CD4-positive, alpha-beta T cell treated with Interferon gamma for 1 hour (primary cell): ENCODE results near the gene USP12.
"Not testable (repeated sequence)": the region's sequence is repeated elsewhere in the genome, so short reads cannot be mapped to it uniquely, and the experiment has no call there.

Experiments
- DNase-seq: peaks from one replicate; pipeline ENCODE4 v3.0.0-alpha.2; 2020

Gene USP12

DNA sequence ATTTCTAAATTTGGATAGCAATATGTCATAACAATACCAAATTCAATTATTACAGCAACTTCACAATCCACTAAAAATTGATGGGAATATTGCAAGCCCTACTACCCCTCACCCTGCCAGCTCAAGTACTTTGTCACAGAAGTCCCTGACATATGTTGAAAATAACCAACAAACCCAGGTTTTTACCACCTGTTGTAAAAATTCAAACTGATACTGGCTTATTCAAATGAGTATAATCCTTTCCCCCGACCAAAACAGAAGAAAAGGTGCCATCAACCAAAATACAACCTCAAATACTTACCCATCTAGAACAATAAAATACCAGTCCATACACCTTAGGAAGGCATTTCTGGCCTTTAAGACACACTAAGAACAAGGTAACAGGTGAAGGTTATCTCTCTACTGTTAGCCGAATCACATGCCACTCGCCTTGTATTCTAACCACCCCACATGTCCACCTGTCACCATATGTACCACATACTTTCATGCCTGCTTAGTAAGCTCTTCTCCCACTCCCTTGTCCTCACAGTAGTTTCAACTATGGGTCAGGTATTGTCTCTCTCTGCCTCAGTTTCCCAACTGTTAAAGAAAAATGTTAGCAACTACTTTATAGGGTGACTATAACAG lies 53.1 kb downstream of the USP12 start:
- DNase-seq: no peak

GRCh38 chr13:27117952-27118351 lies 53.7 kb downstream of the USP12 start:
- no peak for DNase-seq

- DNase-seq: no peak
Observed at GRCh38 chr13:27117158-27117557, 54.5 kb downstream of the USP12 start.

DNA sequence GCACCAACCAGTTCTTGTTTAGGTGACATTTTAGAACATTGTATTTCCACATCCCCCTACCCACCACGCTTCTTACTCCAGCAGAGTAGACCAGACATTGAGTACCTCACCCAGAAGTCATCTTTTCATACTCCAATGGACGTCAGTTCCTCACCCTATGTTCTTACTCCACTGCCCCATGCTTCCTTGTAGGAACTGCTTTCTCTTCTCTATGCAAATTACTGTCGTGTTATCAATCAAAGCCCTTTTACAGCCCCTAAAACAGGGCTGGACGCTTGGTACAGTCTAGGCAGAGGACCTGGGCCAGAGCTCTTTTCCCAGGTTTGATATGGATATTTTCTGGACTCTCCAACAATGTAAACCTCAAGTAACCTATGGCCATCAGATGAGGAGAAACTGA lies 58.2 kb downstream of the USP12 start:
- no peak for DNase-seq

GRCh38 chr13:27112006-27112405 lies 59.6 kb downstream of the USP12 start:
- DNase-seq: no peak

GRCh38 chr13:27110056-27110746 lies 61.4 kb downstream of the USP12 start:
- DNase-seq: no peak

GRCh38 chr13:27106144-27106543 lies 65.5 kb downstream of the USP12 start:
- no peak for DNase-seq

- DNase-seq: no peak
Observed at GRCh38 chr13:27104606-27105005, 67.0 kb downstream of the USP12 start.

DNA sequence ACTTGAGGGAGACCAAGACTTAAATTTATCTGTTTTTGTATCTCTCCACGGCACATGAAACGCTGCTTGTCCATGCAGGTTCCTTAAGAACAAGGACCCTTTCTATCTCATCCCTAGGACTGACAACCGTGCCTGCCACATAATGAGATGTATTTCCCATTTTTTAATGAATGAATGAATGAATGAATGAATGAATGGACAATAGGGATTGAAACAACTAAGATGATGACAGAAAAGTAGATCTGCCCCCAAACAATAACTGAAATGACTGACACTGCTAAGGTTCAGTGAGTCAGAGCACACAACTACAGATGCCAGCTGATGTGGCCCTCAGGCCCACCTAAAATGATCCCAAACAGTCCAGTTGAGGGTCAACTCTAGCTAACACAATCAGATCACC lies 69.8 kb downstream of the USP12 start:
- no peak for DNase-seq

DNA sequence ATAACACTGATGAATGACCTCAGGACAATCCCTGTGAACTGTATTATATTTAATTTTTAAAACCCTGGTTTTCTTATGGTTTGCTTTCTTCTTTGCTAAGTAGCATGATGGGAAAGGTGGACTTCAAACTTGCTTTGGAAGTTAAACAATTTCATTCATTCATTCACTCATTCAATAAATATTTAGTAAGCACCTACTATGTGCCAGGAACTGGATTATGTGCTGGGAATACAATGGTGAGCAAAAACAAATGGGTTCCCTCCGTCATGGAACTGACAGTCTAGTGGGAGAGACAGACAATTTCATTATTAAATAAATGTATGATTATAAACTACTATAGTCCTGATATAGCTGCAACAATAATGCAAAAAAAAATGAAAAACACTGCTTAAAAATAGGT lies 70.3 kb downstream of the USP12 start:
- DNase-seq: no peak

- no peak for DNase-seq
Observed at GRCh38 chr13:27097691-27098090, 73.9 kb downstream of the USP12 start.

GRCh38 chr13:27091451-27091850 lies 80.2 kb downstream of the USP12 start:
- no peak for DNase-seq

- DNase-seq: no peak
Observed at GRCh38 chr13:27088619-27089018, 83.0 kb downstream of the USP12 start.

- no peak for DNase-seq
Observed at GRCh38 chr13:27086599-27087265, 84.9 kb downstream of the USP12 start.

DNA sequence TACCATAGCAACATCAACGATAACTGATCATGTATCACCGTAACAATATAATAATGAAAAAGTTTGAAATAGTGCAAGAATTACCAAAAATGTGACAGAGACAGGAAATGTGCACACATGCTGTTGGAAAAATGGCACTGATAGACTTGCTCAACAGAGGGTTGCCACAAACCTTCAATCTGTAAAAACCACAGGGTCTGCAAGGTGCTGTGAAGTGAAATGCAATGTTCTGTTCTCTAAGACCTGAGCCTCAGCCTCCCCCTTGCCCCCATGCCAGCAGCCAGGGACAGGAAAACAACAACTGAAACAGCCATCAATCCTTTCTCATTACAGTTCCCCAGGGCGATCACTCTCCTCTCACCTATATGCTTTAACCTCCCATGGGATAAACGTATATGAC lies 88.4 kb downstream of the USP12 start:
- DNase-seq: no peak

GRCh38 chr13:27081893-27082679 lies 89.5 kb downstream of the USP12 start:
- DNase-seq: no peak

- DNase-seq: no peak
Observed at GRCh38 chr13:27080018-27080948, 91.3 kb downstream of the USP12 start.

DNA sequence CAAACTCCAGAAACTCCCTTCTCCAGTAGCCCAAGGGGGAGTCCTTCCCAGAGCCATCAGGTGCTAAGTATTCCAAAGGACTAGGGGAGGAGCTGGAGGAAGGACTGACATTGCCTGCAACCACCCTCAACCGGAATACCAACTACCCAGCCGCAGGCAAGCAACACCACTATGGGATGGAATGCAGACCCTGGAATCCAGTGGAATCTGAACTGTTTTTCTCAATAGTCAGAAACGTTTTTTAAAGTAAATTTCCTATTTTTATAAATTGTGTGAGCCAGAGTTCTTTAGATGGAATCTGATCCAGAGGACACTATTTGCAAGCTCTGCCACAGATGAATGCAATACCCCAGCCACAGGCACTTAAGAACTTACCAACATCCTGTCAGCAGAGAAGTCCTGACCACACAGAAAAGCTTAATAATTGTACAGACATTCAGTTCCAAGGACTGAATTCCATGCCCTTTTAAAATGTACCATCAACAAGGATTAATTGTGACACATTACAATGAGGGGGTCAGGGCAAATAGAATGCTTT lies 92.1 kb downstream of the USP12 start:
- DNase-seq: no peak

DNA sequence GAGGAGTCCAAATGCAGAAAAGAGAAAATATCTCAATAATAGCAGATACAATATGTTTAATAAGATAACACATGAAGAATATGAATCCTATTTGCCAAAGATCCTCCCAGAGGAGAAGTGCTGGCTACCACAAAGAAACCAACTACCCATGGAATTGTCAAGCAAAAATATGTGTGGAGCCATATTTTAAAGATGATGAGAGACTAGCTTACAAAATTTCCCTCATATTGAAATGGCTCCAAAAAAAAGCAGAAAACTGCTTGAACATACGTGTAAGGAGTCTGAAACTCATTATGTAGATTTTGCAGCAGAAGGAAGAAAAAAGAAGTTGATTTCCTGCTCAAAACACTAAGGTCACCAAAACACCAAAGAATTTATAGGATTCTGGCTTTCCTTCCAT lies 94.2 kb downstream of the USP12 start:
- DNase-seq: no peak

DNA sequence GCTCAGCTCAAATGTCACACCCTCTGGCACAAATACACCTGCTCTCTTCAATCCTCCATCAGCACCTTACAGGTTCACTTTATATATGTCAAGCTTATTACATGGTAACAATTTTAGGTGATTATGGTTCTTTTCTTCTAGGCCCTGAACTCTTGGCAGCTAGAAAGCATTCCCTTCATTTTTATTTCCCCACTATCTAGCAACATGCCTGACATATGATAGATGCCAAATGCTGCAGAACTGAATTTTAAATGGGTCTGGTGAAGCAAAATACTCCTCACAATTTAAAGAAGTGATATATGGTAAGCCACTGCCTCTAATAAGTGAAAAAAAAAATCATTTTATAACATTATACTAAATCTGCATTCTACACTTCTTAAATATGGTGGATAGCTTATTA lies 95.2 kb downstream of the USP12 start:
- DNase-seq: no peak

DNA sequence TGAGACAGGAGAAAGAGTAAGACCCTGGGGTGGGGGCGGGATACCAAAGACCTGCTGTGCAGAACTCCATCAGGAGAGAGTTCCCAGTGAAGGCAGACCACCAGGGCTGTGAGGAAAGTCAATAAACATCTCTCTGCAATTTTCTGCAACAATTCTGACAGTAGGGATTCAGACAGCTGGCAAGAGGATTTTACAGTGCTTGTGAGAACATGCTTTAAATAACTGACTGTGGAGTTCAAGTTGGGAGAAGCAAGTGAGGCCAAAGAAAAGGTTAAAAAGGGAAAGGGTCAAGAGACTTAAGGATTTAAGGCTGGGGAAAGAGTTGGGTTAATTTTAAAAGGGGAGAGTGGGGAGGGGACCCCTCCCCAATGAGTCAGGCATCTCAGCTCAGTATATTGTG lies 98.4 kb downstream of the USP12 start:
- DNase-seq: no peak

GRCh38 chr13:27066123-27066522 lies 105.5 kb downstream of the USP12 start:
- not testable (repeated sequence) for DNase-seq
